Activated gamma-delta T cell treated with Interleukin-2 at 50 U/mL for 16 hours (primary cell): ENCODE results near the gene C3.
"Not testable (repeated sequence)": the region's sequence is repeated elsewhere in the genome, so short reads cannot be mapped to it uniquely, and the experiment has no call there.

ENCODE experiments used
- DNase-seq: peaks from one replicate; pipeline ENCODE4 v3.0.0-alpha.2; 2020

Gene C3

DNA sequence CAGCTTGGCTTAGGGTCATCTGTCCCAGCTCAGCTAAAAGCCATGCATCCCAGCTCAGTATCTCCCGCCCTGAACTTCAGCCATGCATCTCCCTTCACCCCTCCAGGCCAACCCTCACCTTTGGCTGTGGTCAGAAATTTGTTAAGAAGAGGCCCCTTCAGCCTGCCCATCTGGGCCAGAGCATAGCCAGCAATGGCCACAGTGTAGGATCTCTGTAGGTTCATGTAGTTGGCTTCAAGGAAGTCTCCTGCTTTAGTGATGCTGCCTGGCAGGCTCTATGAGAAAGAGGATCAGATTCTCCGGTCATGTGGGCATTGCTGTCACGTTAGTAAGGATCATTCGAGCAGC is 33.8 kb downstream of the C3 start:
- DNase-seq: no peak

DNA sequence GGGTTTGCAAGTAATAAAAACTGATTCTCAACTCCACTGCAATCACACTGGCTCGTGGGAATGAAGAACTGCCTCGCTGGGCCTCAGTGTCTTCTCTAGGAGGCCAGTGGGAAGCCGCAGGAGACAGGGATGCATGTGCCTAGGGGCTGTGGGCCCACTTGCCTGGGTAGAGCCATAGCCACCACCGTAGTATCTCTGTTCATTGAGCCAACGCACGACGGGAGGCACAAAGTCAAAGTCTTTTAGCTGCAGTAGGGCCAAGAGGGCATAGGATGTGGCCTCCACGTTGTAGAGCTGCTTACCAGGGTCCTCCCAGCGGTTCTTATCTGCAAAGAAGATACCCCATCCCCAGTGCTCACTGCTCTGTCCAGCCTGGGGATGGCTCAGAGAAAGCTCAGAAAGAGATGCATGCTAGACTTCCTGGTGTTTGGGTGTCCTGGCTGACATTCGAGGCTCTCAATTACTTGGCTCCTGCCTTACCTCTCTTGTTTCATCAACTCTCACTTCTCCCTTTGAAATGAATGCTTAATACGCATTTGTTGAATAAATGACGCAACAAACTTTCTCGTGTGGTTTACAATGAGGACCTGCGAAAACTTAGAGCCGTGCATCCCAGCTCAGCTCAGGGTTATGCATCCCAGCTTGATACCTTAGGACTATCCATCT is 34.4 kb downstream of the C3 start:
- no peak for DNase-seq

DNA sequence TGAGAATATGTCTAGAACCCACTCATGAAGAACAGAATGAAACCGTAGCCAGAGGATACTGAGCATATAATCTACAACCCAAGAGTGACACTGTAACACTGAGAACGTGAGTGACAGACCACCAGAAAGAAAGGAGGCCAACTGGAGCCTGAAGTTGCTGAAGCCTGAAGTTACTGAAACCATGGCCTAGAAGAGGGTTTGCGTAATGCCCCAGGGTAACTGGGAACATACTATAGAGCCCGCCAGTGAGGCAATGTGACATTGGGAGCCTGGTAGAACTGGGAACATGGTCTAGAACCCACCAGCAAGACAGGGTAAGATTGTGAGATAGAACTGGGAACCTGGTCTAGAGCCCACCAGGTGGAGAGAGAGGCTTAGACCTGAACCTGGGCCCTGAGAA is 35.0 kb downstream of the C3 start:
- DNase-seq: no peak

- no peak for DNase-seq
Observed at GRCh38 chr19:6683971-6684370, 36.5 kb downstream of the C3 start.

- no peak for DNase-seq
Observed at GRCh38 chr19:6682607-6683128, 37.8 kb downstream of the C3 start.

GRCh38 chr19:6680141-6680540 is 40.3 kb downstream of the C3 start:
- DNase-seq: no peak

DNA sequence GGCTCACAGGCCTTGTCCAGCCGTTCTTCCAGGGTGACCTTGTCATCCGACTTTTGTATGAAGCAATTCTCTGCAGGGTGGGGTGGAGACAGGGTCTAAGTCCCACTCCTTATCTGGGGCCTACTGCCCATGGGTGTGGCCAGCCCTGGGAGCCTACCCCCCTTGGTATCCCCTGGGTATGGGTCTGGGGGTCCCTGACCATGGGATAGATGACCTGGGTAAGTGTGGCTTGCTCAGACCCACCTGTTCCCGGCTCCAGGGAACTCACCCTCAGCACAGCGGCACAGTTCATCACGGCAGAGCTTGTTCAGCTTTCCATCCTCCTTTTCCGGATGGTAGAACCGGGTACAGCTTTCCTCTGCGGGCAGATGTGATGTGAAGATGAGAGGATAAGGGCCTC is 41.3 kb downstream of the C3 start:
- no peak for DNase-seq

DNA sequence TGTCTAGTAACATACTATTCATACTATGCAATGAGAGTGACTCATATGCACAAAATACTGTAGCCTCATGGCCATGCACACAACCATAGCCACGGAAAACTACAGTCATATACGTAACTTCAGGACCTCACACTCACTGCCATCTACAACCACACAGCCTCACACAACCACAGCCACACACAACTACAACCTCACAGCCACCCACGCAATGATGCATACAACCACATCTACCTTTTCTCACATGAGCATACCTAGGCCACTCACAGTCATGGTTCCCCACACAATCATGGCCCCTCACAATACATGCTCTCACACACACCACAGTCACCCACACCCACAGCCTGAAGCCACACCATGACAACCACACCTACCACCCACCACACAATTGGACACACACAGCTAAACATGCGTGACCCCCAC is 41.8 kb downstream of the C3 start:
- DNase-seq: no peak

DNA sequence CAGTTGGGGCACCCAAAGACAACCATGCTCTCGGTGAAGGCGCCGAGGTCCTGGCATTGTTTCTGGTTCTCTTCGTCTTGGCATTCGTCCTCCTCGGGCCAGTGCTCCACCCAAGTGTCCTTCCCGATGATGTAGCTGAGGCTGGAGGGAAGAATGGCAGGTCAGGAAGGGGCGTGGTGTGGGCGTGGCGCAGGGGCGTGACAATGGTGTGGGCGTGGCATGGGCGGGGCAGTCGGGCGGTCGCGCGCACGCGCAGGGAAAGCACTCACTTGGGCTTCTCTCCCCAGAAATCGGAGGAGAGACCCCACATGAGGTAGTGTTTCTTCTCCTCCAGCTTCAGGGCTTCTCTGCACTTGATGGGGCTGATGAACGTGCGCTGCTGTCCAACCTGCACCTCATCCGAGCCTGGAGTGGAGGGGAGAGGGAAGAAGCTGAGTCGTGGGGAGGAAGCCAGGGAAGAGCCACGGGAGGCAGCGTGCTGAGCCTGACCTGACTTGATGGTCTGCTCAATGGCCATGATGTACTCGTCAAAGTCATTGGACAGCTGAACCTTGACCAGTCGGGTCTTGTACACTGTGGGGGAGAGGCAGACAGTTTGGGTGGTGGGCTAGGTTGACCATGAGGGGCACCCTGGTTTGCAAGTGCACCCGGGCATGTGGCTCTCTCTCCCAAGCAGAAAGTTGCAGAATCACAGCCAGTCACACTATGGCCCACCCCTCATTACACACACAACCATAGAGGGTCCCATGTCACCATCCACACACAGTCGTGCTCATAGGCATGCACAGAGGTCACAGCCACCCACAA is 42.4 kb downstream of the C3 start:
- peak; percentile 46 for DNase-seq

DNA sequence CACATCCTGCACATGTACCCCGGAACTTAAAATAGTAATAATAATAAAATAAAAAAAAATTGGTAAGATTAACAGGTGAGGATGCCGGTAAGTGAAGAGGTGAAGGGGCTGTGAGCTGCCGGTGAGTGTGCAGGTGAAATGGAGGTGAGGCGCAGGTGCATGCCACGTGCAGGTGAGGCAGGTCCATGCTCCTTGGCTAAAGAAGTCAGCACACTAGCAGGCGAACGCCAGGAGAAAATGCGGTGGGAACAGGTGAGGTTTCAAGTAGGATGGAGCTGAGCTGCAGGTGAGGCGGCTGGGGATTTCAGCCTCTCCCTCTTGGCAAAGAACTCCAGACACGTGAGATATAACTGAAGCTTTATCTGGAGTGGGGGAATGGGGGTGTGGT is 43.0 kb downstream of the C3 start:
- DNase-seq: no peak

- DNase-seq: no peak
Observed at GRCh38 chr19:6676288-6676687, 44.2 kb downstream of the C3 start.

DNA sequence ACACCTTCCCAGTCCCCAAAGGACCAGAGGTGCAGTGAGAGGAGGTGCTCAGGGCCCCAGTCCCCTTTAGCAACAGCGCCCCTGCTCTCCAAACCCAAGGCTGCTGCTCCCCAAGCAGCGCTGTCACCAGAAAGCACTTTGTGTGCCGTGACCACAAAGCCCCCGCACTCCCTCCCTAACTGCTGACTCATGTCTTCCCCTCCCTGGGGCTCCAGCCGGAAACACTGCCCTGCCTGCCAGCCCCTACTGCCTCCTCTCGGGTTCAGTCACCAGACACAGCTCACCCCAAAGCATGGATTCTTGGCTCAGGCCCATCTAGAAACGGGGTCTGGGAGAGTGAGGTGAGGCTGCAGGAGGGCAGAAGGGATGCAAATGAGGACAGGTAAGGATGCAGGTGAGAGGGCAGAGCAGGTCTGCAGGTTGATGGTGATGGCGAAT is 45.6 kb downstream of the C3 start:
- DNase-seq: peak; percentile 88

DNA sequence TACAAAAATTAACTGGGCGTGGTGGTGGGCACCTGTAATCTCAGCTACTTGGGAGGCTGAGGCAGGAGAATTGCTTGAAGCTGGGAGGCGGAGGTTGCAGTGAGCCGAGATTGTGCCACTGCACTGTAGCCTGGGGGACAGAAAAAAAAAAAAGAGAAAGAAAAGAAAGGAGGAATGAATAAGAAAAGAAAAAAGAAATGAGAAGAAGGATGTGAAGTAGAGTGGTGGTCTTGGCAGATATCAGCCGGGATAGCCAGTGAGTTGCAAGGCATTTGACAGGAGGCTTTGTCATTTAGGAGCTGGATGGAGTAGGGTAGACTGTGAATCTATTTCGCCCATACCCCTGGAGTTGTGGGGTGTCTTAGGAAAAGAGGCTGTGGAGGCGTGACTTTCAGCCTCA is 46.0 kb downstream of the C3 start:
- DNase-seq: not testable (repeated sequence)

DNA sequence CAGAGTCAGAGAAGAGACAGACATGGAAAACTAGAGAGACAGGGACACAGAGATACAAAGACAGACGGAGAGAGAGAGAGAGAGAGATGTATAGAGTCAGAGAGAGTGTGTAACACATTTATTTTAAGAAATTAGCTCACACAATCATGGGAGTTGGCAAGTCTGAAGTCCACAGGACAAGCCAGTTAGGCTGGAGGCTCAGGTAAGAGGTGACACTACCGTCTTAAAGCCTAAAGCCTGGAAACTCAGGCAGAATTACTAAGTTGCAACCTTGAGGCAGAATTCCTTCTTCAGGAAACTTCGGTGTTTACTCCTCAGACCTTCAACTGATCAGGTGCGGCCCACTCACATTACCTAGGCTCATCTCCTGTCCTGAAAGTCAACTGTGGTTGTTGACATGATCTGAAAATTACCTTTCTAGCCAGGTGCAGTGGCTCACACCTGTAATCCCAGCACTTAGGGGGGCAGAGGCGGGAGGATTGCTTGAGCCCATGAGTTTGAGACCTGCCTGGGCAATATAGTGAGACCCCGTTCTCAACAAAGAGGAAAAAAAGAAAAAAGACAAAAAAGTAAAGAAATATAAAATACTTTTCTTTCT is 47.7 kb downstream of the C3 start:
- no peak for DNase-seq

- no peak for DNase-seq
Observed at GRCh38 chr19:6671960-6672359, 48.5 kb downstream of the C3 start.

DNA sequence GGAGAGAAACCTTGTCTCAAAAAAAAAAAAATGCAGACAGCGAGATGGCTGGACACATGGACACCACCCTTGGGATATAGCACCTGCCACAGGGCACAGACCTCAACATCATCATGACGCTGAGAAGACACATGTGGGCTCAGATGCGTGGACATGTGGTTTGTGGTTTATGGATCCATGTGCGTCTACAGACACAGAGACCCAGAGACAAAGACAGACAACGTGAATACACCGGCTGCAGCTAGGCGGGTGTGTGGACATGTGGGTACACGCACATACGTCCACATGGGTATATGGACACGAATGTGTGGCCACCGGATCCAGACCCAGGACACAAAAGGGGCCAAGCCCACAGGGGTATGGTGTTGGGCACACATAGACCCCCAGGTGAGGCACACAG is 51.8 kb downstream of the C3 start:
- DNase-seq: no peak

GRCh38 chr19:6667114-6667627 is 53.3 kb downstream of the C3 start:
- DNase-seq: peak; percentile 20

DNA sequence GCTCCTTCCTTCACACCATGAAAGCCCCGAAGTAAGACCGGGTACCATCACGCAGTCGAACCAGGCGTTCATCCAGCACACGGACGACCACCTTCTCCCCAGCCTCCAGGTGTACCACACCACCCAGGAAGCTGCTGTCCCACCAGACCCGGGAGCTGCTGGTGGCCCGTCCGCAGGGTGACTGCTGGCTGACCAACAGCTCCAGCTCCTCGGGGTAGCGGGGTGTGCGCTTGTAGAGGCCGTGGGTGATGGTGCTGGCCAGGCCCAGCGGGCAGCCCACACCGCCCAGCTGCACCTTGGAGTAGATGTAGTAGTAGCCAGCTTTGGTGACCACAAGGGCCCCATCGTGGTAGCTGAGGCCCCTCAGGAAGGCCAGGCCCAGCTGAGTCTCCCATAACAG is 55.5 kb downstream of the C3 start:
- no peak for DNase-seq

DNA sequence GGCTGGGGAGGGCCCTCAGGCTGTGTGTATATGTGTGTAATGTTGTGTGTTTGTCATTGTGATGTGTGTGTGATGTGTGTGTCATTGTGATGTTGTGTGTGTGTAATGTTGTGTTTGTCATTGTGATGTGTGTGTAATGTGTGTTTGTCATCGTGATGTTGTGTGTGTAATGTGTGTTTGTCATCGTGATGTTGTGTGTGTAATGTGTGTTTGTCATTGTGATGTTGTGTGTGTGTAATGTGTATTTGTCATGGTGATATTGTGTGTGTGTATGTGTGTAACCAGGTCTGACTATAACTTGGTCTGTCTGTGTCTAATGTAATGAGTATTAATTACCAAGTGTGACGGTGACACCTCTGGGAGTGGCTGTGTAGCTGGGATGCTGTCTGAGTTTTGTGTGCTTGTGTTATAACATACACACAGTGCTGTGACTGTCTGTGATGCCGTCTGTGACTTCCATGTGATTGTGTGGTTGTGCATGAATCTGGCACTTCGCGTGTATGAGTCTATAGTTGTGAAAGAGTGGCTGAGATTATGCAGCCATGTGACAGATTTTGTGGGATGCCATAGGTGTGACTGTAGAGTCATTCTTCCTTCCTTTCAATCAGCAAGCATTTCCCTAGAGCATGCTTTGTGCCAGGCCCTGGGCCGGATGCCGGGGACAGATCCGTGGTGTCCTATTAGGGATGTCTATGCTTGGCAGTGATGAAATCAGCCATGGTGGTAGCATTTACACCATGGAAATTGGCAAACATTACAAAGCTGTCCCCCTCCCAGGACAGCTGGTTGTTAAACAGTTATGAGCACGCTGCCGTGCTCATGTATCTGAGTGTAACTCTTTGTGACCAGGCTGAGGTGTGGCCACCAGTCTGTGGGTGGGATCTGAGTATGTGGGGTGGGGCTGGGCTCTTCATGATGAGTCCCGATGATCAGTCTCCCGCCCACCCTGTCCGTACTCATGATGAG is 56.9 kb downstream of the C3 start:
- DNase-seq: peak; percentile 44

DNA sequence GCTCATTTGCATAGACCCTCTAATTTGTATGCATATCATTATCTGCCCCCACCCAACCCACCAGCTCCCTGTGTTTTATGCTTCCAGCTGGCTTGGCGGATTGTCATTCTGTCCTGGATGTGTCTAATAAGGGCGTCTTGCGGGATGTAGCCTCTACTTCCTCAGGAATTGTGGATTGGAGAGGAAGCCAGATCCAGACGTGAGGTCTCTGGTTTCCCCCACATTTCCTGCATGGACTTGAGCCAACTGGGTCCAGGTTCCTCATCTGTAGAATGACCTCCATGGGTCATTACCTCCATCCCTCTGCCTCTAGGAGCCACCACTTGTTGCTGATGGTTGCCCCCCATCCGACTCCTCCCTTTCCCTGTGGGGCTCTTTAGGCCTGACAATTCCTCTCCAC is 57.7 kb downstream of the C3 start:
- DNase-seq: no peak

DNA sequence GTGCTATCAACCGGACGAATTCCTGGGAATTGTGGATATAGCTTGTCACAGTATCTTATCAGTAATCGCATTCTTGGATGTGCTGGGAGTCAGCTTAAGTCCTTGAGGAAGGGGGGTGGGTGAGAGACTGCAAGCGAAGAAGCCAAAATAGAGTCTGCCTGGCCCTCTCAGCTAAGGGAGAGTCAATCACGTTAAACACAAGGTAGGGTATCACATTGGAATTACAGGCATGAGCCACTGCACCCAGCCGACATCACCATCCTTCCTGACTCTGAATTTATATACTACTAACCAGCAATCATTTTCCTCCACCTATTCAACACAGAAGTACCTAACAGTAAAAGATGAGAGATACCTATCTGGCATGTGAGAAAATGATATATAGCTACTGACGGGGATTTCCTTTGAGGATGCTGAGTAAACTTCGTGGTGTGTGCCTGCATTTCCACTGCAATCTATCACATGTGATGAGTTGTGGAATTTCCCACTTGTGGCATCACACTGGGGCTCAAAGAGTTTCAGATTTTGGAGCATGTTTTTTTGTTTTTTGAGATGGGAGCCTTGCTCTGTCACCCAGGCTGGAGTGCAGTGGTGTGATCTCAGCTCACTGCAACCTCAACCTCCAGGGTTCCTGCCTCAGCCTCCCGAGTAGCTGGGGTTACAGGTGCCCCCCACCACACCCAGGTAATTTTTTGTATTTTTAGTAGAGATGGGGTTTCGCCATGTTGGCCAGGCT is 58.8 kb downstream of the C3 start:
- peak; percentile 38 for DNase-seq

DNA sequence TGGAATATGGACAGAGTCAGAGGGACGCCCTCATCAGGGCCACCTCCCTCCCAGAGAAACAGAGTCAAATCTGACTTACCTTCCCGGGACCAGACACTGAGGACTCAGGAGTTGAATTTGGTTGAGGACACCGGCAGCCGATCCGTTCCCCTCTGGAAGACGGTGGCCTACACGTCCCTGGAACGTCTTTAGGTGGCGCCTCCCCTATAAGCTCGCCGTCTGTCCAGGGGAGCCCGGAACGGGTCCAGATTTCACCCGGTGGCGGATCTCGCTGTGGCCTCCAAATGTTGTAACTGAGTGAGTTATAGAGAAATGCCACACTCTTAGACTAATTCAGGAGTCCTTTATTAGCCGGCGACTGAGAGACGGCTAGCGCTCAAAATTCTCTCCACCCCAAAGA is 59.5 kb downstream of the C3 start:
- no peak for DNase-seq
